ENCODE measurements around the gene GALNT2.

The GALNT2 gene

GRCh38 chr1:230065161-230065560 is 1.9 kb upstream of the GALNT2 start:
- no peak for DNase-seq (ENCODE audit: extremely low read depth, insufficient read length)
- TF ChIP-seq, protein P1, sequence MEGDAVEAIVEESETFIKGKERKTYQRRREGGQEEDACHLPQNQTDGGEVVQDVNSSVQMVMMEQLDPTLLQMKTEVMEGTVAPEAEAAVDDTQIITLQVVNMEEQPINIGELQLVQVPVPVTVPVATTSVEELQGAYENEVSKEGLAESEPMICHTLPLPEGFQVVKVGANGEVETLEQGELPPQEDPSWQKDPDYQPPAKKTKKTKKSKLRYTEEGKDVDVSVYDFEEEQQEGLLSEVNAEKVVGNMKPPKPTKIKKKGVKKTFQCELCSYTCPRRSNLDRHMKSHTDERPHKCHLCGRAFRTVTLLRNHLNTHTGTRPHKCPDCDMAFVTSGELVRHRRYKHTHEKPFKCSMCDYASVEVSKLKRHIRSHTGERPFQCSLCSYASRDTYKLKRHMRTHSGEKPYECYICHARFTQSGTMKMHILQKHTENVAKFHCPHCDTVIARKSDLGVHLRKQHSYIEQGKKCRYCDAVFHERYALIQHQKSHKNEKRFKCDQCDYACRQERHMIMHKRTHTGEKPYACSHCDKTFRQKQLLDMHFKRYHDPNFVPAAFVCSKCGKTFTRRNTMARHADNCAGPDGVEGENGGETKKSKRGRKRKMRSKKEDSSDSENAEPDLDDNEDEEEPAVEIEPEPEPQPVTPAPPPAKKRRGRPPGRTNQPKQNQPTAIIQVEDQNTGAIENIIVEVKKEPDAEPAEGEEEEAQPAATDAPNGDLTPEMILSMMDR (IDR thresholded peaks at IDR 0.05; ENCODE audit: insufficient read depth, low read length, poor library complexity, severe bottlenecking), result no peak
- no peak overlapping the region for H3K4me3 ChIP-seq (replicated peaks; ENCODE audit: low read depth, low read length)
- H3K36me3 ChIP-seq (ENCODE audit: control insufficient read depth, insufficient read depth, low read length), result no peaks in the 10 kb centered on the region
- no peaks in the 10 kb centered on the region for H3K27me3 ChIP-seq (replicated peaks; ENCODE audit: control insufficient read depth, insufficient read depth, low read length)

GRCh38 chr1:230065571-230065970 is 1.5 kb upstream of the GALNT2 start:
- Histone ChIP-seq H3K27me3 (replicated peaks; ENCODE audit: control insufficient read depth, insufficient read depth, low read length) (no peaks in the 10 kb centered on the region), H3K4me3 (replicated peaks; ENCODE audit: low read depth, low read length) (no peak overlapping the region), H3K36me3 (ENCODE audit: control insufficient read depth, insufficient read depth, low read length) (no peaks in the 10 kb centered on the region)
- TF ChIP-seq, protein P1 (IDR thresholded peaks at IDR 0.05; ENCODE audit: insufficient read depth, low read length, poor library complexity, severe bottlenecking), result no peak
- DNase-seq (ENCODE audit: extremely low read depth, insufficient read length), result no peak

DNA sequence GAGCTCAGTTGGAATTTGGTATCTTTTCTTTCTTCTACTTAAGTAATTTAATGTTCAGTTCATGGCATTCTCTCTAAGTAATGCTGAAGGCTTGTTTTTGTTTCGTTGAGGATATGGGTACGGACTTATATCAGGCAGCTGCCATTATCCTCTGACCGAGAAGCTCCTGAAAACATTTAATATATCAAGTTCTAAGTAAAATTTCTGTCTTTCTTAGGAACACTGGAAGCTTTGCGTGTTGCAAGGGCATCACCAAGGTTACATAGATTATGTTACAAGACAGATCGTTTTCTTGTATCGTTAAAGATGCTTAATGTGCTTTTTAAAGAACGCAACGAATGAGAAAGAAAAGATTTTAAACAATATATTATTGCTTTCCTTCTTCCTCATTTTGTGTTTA is 1.0 kb upstream of the GALNT2 start:
- Histone ChIP-seq H3K4me3 (replicated peaks; ENCODE audit: low read depth, low read length) (peak overlapping the region; percentile 57; the same call in 1 of the 2 replicates), H3K36me3 (ENCODE audit: control insufficient read depth, insufficient read depth, low read length) (no peaks in the 10 kb centered on the region), H3K27me3 (replicated peaks; ENCODE audit: control insufficient read depth, insufficient read depth, low read length) (no peaks in the 10 kb centered on the region)
- TF ChIP-seq, protein P1 (IDR thresholded peaks at IDR 0.05; ENCODE audit: insufficient read depth, low read length, poor library complexity, severe bottlenecking), result no peak
- no peak for DNase-seq (ENCODE audit: extremely low read depth, insufficient read length)

- peak; percentile 43 for DNase-seq (ENCODE audit: extremely low read depth, insufficient read length)
- Histone ChIP-seq H3K27me3 (replicated peaks; ENCODE audit: control insufficient read depth, insufficient read depth, low read length) (no peaks in the 10 kb centered on the region), H3K36me3 (ENCODE audit: control insufficient read depth, insufficient read depth, low read length) (no peaks in the 10 kb centered on the region), H3K4me3 (replicated peaks; ENCODE audit: low read depth, low read length) (peak overlapping the region; percentile 94)
- TF ChIP-seq, protein P1 (IDR thresholded peaks at IDR 0.05; ENCODE audit: insufficient read depth, low read length, poor library complexity, severe bottlenecking), result no peak
Observed at GRCh38 chr1:230067419-230067870, 407 bp downstream of the GALNT2 start.

GRCh38 chr1:230067871-230068620 is 1.0 kb downstream of the GALNT2 start:
- DNase-seq (ENCODE audit: extremely low read depth, insufficient read length), result peak; percentile 54
- Histone ChIP-seq H3K4me3 (replicated peaks; ENCODE audit: low read depth, low read length) (peak overlapping the region; percentile 94), H3K36me3 (ENCODE audit: control insufficient read depth, insufficient read depth, low read length) (no peaks in the 10 kb centered on the region), H3K27me3 (replicated peaks; ENCODE audit: control insufficient read depth, insufficient read depth, low read length) (no peaks in the 10 kb centered on the region)
- TF ChIP-seq, protein P1 (IDR thresholded peaks at IDR 0.05; ENCODE audit: insufficient read depth, low read length, poor library complexity, severe bottlenecking), result peak; percentile 13

DNA sequence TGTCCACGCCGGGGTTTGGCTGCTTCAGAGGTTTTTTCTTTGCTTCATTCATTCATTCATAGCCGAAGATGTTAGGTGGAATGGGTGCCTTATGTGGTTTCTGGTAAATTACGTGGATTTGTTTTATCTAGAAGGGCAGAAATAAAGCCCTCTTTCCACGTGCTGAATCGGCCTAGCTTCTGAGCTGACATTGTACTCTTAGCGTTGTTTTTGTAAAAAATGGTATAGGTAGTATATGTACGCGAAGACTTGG is 1.5 kb downstream of the GALNT2 start:
- TF ChIP-seq, protein P1 (IDR thresholded peaks at IDR 0.05; ENCODE audit: insufficient read depth, low read length, poor library complexity, severe bottlenecking), result no peak
- Histone ChIP-seq H3K36me3 (ENCODE audit: control insufficient read depth, insufficient read depth, low read length) (no peaks in the 10 kb centered on the region), H3K4me3 (replicated peaks; ENCODE audit: low read depth, low read length) (peak overlapping the region; percentile 94), H3K27me3 (replicated peaks; ENCODE audit: control insufficient read depth, insufficient read depth, low read length) (no peaks in the 10 kb centered on the region)
- DNase-seq (ENCODE audit: extremely low read depth, insufficient read length), result no peak
